Smooth muscle cell (in vitro differentiated cells): Measurements from ENCODE around the gene SHISA9. TPM values are rescaled to one million over a fixed set of nuclear protein-coding genes. Genes with fewer than 3 reads are reported as not detected.

Source experiments
- DNase-seq: peaks from one replicate; lab custom pipeline; 2025; ENCODE audit not compliant: unreplicated experiment; lab: John Stamatoyannopoulos, UW
- H2AFZ ChIP-seq: fragments of 200-600 bp; sonication (generic); 2 replicates; pipeline ENCODE4 v1.6.0; 2016; ENCODE audit warnings: antibody characterized with exemption, low read depth, mild to moderate bottlenecking
- H3F3A ChIP-seq: fragments of 200-600 bp; sonication (generic); 2 replicates; pipeline ENCODE4 v1.6.0; 2017; ENCODE audit warnings: antibody characterized with exemption, low read depth
- H3K27ac ChIP-seq: fragments of 200-600 bp; sonication (generic); 2 replicates; pipeline ENCODE4 v1.5.1; 2016; ENCODE audit warnings: low read depth, mild to moderate bottlenecking
- H3K27me3 ChIP-seq: fragments of 200-600 bp; sonication (generic); 2 replicates; pipeline ENCODE4 v1.6.1; 2016; ENCODE audit warnings: low read depth, mild to moderate bottlenecking
- H3K36me3 ChIP-seq: fragments of 200-600 bp; sonication (generic); 2 replicates; pipeline ENCODE4 v1.5.1; 2016; ENCODE audit warnings: low read depth
- H3K4me1 ChIP-seq: fragments of 200-600 bp; sonication (generic); 2 replicates; pipeline ENCODE4 v1.5.1; 2016; ENCODE audit warnings: low read depth
- H3K4me2 ChIP-seq: fragments of 200-600 bp; sonication (generic); 2 replicates; pipeline ENCODE4 v1.6.0; 2016; ENCODE audit warnings: mild to moderate bottlenecking
- H3K4me3 ChIP-seq: fragments of 200-600 bp; sonication (generic); 2 replicates; pipeline ENCODE4 v1.5.1; 2016; ENCODE audit warnings: mild to moderate bottlenecking
- H3K79me2 ChIP-seq: fragments of 200-600 bp; sonication (generic); 2 replicates; pipeline ENCODE4 v1.6.0; 2016; ENCODE audit warnings: low read depth, mild to moderate bottlenecking
- H3K9ac ChIP-seq: fragments of 200-600 bp; sonication (generic); 2 replicates; pipeline ENCODE4 v1.6.0; 2016; ENCODE audit warnings: low read depth
- H3K9me3 ChIP-seq: fragments of 200-600 bp; sonication (generic); replicated peaks from 2 replicates; pipeline ENCODE4 v1.5.1; 2016; ENCODE audit warnings: low read depth
- H4K20me1 ChIP-seq: fragments of 200-600 bp; sonication (generic); 2 replicates; pipeline ENCODE4 v1.6.0; 2016; ENCODE audit warnings: low read depth
- WGBS: methylation state at CpG from one replicate; pipeline ENCODE4 v1.1.7; 2016; ENCODE audit warnings: low lambda C conversion rate; 5-methylcytosine and 5-hydroxymethylcytosine counted together
- polyA plus RNA-seq: library from polyadenylated mRNA; unstranded; fragments of >200 nt; fragmentation: Nextera tagmentation; extraction: Ambion mirVana; gene quantifications from 2 replicates; pipeline ENCODE4 v1.2.1, GENCODE V29; 2016
- total RNA-seq: library from RNA; depleted of rRNA; stranded (reverse); fragments of >200 nt; gene quantifications from 2 replicates; pipeline ENCODE4 v1.2.3, GENCODE V29; 2014
- TF ChIP-seq, protein P1 (sequence below): fragments of 200-600 bp; sonication (generic); IDR thresholded peaks from 2 replicates; pipeline ENCODE4 v1.5.1; 2017; ENCODE audit warnings: borderline replicate concordance, mild to moderate bottlenecking, antibody characterized with exemption; ENCODE audit not compliant: insufficient read depth, poor library complexity, severe bottlenecking

The SHISA9 gene
- total and polyA plus RNA-seq, 2 experiments from 2014 or later = 0.09 TPM; not detected in 1

DNA sequence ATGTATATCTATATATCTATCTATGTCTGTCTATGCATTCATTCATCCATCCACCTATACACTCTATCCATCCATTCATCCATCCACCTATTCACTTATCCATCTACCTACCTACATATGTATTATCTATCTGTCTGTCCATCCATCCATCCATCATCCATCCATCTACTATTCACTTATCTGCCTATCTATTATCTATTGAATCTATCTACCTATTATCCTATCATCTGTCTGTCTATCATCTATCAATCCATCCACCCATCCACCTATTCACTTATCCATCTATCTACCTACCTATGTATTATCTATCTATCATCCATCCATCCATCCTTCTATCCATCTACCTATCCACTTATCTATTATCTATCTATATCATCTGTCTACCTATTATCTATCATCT, 302.3 kb downstream of the SHISA9 start:
- H3K79me2 ChIP-seq = no peaks in the 10 kb centered on the region
- H4K20me1 ChIP-seq = no peaks in the 10 kb centered on the region
- no peak overlapping the region for H2AFZ ChIP-seq
- no peak overlapping the region for H3K9ac ChIP-seq
- H3K4me1 ChIP-seq = no peaks in the 10 kb centered on the region
- DNase-seq = no peak
- H3K27ac ChIP-seq = no peak overlapping the region
- no peaks in the 10 kb centered on the region for H3K27me3 ChIP-seq
- TF ChIP-seq, protein P1, sequence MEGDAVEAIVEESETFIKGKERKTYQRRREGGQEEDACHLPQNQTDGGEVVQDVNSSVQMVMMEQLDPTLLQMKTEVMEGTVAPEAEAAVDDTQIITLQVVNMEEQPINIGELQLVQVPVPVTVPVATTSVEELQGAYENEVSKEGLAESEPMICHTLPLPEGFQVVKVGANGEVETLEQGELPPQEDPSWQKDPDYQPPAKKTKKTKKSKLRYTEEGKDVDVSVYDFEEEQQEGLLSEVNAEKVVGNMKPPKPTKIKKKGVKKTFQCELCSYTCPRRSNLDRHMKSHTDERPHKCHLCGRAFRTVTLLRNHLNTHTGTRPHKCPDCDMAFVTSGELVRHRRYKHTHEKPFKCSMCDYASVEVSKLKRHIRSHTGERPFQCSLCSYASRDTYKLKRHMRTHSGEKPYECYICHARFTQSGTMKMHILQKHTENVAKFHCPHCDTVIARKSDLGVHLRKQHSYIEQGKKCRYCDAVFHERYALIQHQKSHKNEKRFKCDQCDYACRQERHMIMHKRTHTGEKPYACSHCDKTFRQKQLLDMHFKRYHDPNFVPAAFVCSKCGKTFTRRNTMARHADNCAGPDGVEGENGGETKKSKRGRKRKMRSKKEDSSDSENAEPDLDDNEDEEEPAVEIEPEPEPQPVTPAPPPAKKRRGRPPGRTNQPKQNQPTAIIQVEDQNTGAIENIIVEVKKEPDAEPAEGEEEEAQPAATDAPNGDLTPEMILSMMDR = no peak
- H3K4me3 ChIP-seq = no peak overlapping the region
- no peaks in the 10 kb centered on the region for H3K9me3 ChIP-seq
- H3K36me3 ChIP-seq = no peaks in the 10 kb centered on the region
- no peak overlapping the region for H3K4me2 ChIP-seq
- no peaks in the 10 kb centered on the region for H3F3A ChIP-seq

DNA sequence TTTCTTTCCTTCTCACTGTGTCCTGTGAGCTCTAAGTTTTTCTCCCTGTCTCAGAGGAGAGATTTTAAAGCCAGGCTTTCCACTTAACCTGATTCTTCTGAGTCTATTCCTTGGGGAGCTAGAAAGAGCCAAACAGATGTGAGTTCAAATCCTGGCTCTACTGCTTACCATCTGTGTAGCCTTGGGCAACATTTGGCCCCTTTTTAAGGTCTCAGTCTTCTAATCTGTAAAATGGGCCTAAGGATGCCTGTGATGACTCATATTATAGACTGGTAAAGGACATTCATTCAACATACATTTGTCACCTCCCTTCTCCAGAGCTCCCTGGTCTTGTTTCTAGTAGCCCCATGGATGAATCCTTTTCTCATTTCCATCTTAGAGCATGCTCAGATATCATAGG, 304.0 kb downstream of the SHISA9 start:
- H3K4me2 ChIP-seq = no peak overlapping the region
- TF ChIP-seq, protein P1 = no peak
- no peaks in the 10 kb centered on the region for H3K9me3 ChIP-seq
- no peak overlapping the region for H2AFZ ChIP-seq
- H3K27ac ChIP-seq = no peak overlapping the region
- no peak overlapping the region for H3K9ac ChIP-seq
- H3F3A ChIP-seq = no peaks in the 10 kb centered on the region
- no peaks in the 10 kb centered on the region for H3K4me1 ChIP-seq
- no peaks in the 10 kb centered on the region for H3K27me3 ChIP-seq
- no peaks in the 10 kb centered on the region for H3K79me2 ChIP-seq
- no peaks in the 10 kb centered on the region for H4K20me1 ChIP-seq
- no peak overlapping the region for H3K4me3 ChIP-seq
- H3K36me3 ChIP-seq = no peaks in the 10 kb centered on the region
- no peak for DNase-seq

DNA sequence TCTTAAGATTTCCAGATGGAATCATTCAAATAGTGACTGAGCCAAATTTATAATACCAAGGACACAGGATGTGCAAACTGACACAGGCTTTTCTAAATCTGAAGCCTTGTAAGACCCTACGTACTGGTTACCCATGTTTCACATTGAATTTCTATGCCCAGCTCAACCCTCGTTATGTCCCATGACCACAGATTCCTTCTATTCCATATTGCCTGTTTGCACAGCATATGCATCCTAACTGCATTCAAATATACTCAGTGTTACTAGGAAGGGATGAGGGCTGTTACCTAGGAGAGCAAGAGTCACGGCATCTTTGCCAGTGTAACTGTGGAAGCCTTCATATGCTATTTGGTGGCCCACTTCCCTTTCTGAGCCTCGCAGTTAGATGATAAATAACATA, 305.2 kb downstream of the SHISA9 start:
- WGBS = 93% methylated on average over 4 of the region's 4 CpGs
- no peak for DNase-seq
- TF ChIP-seq, protein P1 = no peak
- Histone ChIP-seq H3K79me2 (no peaks in the 10 kb centered on the region), H3K9me3 (no peaks in the 10 kb centered on the region), H3K4me3 (no peak overlapping the region), H3K27ac (no peak overlapping the region), H3K4me1 (no peaks in the 10 kb centered on the region), H3K9ac (no peak overlapping the region), H3K36me3 (no peaks in the 10 kb centered on the region), H3K27me3 (no peaks in the 10 kb centered on the region), H4K20me1 (no peaks in the 10 kb centered on the region), H2AFZ (no peak overlapping the region), H3F3A (no peaks in the 10 kb centered on the region), H3K4me2 (no peak overlapping the region)

DNA sequence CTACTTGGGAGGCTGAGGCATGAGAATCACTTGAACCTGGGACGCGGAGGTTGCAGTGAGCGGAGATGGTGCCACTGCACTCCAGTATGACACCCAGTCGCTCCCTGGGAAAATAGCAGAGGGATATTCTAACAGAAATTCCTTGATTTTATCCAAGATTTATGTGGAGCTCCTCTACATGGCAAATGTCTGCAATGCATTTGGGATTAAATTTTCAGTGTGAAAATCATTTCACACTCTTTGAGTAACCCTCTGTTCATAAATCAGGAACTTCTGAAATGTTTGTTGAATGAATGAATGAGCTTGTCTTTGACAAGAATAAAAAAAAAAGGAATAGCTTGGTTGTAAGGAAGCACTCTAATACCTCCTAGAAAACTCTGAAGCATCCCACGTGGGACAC, 305.8 kb downstream of the SHISA9 start:
- H4K20me1 ChIP-seq = no peaks in the 10 kb centered on the region
- WGBS = 95% methylated on average over 5 of the region's 5 CpGs

More for the DNA sequence above, 305.8 kb downstream of the SHISA9 start:
- Histone ChIP-seq H3K4me3 (no peak overlapping the region), H3K9me3 (no peaks in the 10 kb centered on the region), H3K4me2 (no peak overlapping the region), H3K27ac (no peak overlapping the region), H2AFZ (no peak overlapping the region), H3K4me1 (no peaks in the 10 kb centered on the region), H3K27me3 (no peaks in the 10 kb centered on the region), H3F3A (no peaks in the 10 kb centered on the region), H3K79me2 (no peaks in the 10 kb centered on the region), H3K36me3 (no peaks in the 10 kb centered on the region), H3K9ac (no peak overlapping the region)
- TF ChIP-seq, protein P1 = no peak
- no peak for DNase-seq
